ENCODE measurements around the gene PDE6A.

PDE6A gene

GRCh38 chr5:149924486-149924885, 20.1 kb downstream of the PDE6A start:
- DNase-seq = no peak

GRCh38 chr5:149922950-149923349, 21.6 kb downstream of the PDE6A start:
- DNase-seq = no peak

DNA sequence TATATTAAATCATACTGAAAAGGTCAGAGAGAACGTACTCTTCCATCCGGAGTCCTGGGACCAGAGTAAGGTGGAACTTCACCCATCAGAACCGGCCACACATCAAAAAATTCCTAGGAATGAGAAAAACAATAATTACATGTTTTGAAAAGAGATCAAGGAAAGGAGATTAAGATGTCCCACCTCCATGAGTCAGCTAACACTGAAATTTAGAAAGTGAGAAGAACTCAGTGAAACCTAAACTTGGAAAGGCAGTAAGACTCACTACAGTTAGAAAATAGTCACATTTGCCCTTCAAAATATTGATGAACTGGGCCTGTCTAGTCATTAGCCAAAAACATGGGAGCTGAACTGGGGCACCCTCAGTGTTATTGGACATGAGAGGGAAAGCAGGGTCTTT, 23.0 kb downstream of the PDE6A start:
- DNase-seq = no peak

DNA sequence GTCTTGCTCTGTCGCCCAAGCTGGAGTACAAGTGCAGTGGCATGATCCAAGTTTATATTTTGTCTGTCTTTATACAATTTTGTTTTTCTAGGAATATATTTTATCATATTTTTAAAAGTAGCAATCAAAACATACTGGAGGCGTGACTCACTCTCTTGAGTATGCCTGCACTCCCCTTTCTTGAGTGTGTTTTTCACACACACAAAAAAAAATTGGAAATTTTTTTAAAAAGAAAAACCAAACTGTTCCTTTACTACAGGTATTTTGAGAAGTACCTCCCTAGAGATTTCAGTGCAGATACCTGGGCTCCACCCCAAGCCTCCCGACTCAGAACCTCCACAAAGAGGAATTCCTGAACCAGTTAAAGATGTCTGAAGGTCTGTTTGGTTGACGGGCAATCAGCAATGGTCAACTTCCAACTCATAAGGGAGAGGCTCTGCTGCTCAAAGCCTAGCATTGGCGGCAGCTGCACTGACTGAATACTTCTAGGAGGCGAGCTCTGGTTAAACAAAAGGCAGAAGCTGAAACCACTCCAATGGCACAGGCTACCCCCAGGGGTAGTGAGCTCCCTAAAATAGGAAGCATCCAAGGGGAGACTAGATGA, 27.4 kb downstream of the PDE6A start:
- DNase-seq = no peak

GRCh38 chr5:149916334-149917072, 28.1 kb downstream of the PDE6A start:
- DNase-seq = no peak

- DNase-seq = no peak
These were observed 29.0 kb downstream of the PDE6A start for GRCh38 chr5:149915392-149916260.

GRCh38 chr5:149913436-149914419, 30.9 kb downstream of the PDE6A start:
- no peak for DNase-seq

GRCh38 chr5:149912226-149912871, 32.2 kb downstream of the PDE6A start:
- DNase-seq = no peak

- DNase-seq = no peak
These were observed 33.6 kb downstream of the PDE6A start for GRCh38 chr5:149911031-149911430.

DNA sequence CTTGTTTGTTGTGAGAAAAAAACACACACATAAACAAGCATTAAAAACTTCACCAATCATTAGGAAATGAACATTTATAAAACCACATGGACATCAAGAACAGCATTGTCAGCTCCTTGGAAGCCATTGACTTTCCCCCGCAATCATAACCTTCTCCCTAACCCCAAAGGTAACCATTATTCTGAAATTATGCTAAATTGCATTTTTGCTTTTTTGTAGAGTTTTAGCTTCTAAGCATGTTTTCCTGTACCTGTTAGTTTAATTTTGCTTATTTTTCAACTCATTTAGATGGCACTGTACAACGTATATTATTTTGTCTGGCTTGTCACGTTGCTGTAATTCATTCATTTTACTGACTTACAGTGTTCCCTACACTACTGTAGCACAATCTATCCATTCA, 36.8 kb downstream of the PDE6A start:
- DNase-seq = no peak

DNA sequence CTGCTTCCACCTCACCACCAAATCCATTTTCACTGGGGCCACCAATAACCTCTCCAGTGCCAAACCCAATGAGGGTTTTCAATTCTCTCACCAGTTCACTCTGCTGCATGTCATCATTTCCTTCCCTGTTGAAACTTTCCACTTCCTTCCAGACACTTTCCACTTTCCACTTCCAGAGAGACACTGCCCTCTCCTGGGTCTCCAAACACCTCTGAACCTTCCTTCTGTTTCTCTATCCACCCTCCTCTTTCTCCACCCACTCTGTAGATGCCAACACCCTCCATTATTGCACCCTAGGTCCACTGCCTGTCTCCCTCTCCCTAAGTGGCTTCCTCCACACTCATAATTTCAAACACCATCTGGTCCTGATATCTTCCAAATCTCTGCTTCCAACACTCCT, 39.6 kb downstream of the PDE6A start:
- DNase-seq = no peak

DNA sequence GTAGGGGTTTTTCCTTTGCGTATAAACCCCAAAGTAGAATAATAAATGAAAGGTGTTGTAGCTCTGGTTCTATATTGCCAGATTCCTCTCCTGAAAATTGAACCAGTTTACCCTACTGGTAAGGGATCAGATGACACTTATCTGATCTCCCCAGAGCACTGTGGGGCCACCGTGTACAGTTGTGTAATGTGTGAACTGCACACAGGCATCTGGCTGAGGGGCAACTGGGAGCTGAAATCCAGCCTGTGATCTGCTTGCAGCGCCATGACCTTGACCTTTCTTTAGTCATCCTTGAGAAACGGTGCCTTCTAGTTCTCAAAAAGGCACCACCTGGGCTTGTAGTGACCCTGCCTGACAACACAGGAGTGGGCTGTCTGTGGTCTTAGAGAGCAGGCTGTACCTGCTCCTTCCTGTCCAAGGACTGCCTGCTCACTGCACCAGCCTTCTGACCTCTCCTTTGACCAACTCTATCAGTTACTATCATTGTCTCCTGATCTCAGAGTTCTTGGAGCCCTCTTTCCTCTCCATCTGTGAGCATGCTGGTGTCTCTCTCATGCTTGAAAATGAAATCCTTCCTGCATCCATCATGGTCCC, 40.2 kb downstream of the PDE6A start:
- no peak for DNase-seq

DNA sequence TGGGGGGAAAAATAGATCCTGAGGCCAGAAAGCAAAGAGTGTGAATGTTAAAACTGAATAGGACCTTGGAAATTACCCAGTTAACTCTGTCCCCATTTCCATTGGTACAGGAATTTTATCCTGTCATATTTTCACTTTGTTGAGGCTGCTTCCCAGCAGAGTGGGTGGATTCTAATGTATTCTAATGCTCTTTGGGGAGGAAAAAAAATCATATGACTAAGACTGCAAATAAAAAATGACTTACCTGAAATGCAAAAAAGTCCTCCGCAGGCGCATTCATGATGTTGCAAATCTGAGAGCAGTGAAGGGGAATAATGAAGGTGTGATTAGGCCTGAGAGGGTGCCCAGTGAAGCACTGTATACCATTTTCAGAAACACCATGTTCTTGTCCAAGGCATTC, 41.2 kb downstream of the PDE6A start:
- no peak for DNase-seq

- DNase-seq = no peak
These were observed 42.4 kb downstream of the PDE6A start for GRCh38 chr5:149902177-149902576.

- no peak for DNase-seq
These were observed 43.1 kb downstream of the PDE6A start for GRCh38 chr5:149901511-149901910.

DNA sequence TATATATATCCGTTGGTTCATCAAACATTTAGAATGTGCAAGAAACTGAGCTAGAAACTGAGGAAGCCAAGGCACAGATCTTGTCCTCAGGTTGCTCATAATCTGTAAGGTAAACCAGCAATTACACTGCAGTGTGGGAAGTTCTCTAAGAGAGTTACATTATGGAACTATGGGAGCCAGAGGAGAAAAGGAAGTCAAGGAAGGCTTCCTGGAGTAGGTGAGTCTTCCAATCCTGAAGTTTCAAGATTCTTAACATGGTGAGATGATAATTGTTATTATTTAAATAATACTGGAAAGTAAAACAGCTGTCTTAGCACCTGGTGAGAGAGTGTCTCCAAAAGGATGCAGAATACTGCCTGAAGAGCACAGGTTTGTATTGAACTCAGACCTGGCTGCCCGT, 44.2 kb downstream of the PDE6A start:
- DNase-seq = no peak

DNA sequence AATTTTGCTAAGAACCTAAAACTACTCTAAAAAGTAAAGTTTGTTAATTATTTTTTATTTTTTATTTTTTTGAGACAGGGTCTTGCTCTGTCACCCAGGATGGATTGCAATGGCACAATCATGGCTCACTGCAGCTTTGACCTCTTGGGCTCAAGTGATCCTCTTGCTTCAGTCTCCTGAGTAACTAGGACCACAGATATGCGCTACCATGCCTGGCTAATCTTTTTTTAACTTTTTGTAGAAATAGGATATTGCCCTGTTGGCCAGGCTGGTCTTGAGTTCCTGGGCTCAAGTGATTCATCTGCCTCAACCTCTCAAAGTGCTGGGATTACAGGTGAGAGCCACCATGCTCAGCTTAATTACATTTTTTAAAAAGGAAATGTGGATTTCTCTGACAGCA, 45.8 kb downstream of the PDE6A start:
- DNase-seq = no peak

GRCh38 chr5:149895416-149896345, 48.9 kb downstream of the PDE6A start:
- DNase-seq = no peak

DNA sequence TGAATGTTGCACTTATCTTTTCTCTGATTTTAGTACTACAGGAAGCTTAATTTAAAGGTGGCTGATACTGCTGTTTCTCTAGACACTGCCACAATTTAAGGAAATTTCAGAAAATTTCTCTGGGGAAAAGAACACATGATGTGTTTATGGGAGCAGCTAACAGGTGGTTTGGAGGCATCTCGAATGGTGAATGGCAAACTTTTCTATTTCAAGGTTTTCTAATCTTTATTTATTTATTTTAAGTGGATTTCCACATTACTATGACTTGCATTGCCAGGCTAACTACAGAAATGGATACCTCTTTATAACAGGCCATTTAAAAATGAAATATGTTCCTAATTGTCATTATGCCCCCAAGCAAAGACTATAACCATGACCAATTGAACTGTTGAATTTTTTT, 50.4 kb downstream of the PDE6A start:
- DNase-seq = no peak

- no peak for DNase-seq
These were observed 51.1 kb downstream of the PDE6A start for GRCh38 chr5:149893403-149893931.

All from NCI-H1417 treated with DMSO at 0.1 percent for 48 hours (cell line).